AG10803 (cell line): ENCODE results near the gene ABCG1.

Experiments
- DNase-seq: peaks from one replicate; pipeline ENCODE4 v3.0.0; 2010; ENCODE audit warnings: low read depth
- H3K4me3 ChIP-seq: 2 replicates; pipeline ENCODE4 v1.5.1; 2011; ENCODE audit warnings: mild to moderate bottlenecking, low read length, control low read depth
- TF ChIP-seq, protein P1 (sequence below): conservative IDR thresholded peaks from 2 replicates; pipeline ENCODE4 v1.5.1; 2011; ENCODE audit warnings: mild to moderate bottlenecking, low read length, control low read depth, inconsistent platforms

The ABCG1 gene

GRCh38 chr21:42228709-42229220 is 9.8 kb downstream of the ABCG1 start:
- TF ChIP-seq, protein P1, sequence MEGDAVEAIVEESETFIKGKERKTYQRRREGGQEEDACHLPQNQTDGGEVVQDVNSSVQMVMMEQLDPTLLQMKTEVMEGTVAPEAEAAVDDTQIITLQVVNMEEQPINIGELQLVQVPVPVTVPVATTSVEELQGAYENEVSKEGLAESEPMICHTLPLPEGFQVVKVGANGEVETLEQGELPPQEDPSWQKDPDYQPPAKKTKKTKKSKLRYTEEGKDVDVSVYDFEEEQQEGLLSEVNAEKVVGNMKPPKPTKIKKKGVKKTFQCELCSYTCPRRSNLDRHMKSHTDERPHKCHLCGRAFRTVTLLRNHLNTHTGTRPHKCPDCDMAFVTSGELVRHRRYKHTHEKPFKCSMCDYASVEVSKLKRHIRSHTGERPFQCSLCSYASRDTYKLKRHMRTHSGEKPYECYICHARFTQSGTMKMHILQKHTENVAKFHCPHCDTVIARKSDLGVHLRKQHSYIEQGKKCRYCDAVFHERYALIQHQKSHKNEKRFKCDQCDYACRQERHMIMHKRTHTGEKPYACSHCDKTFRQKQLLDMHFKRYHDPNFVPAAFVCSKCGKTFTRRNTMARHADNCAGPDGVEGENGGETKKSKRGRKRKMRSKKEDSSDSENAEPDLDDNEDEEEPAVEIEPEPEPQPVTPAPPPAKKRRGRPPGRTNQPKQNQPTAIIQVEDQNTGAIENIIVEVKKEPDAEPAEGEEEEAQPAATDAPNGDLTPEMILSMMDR, result no peak
- no peak overlapping the region for H3K4me3 ChIP-seq
- DNase-seq, result no peak

DNA sequence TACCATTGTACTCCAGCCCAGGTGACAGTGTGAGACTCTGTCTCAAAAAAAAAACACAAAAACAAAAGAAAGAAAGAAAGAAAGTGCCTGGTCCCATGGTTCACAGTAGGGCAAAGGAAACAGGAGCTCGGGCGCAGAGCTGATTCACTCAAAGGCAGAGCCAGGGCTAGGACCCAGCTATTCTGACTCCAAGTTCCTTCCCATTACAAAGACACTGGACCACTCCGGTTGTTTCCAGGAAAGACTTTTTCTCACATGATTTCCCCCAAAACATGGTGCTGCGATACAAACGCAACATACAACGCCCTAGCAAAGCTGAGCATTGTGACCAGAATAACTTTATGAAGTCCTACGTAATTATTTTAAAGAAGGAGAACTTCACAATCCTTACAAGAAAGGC is 10.7 kb downstream of the ABCG1 start:
- TF ChIP-seq, protein P1, result no peak
- H3K4me3 ChIP-seq, result no peak overlapping the region
- DNase-seq, result no peak

GRCh38 chr21:42230178-42230577 is 11.2 kb downstream of the ABCG1 start:
- H3K4me3 ChIP-seq, result no peak overlapping the region
- no peak for DNase-seq
- TF ChIP-seq, protein P1, result no peak

- TF ChIP-seq, protein P1, result no peak
- no peak overlapping the region for H3K4me3 ChIP-seq
- no peak for DNase-seq
These were observed 11.7 kb downstream of the ABCG1 start for GRCh38 chr21:42230636-42231035.

- no peak overlapping the region for H3K4me3 ChIP-seq
- TF ChIP-seq, protein P1, result no peak
- no peak for DNase-seq
These were observed 12.8 kb downstream of the ABCG1 start for GRCh38 chr21:42231756-42232155.

- TF ChIP-seq, protein P1, result no peak
- no peak overlapping the region for H3K4me3 ChIP-seq
- DNase-seq, result no peak
These were observed 13.4 kb downstream of the ABCG1 start for GRCh38 chr21:42232176-42232825.
